HCT116 (cell line): Measurements from ENCODE around the gene BMP7. TPM values are rescaled to one million over a fixed set of nuclear protein-coding genes. Genes with fewer than 3 reads are reported as not detected.

Experiments
- ATAC-seq: fragments of 200-7000 bp; cut with Tn5 transposase; 2 replicates; pipeline ENCODE4 v1.9.1; 2020; ENCODE audit warnings: mild to moderate bottlenecking, moderate library complexity
- BruUV-seq: library from RNA; stranded (reverse); fragments of 400-500 nt; replicated peaks from 2 replicates; lab custom pipeline; 2021; lab: Mats Ljungman, UMichigan
- CTCF ChIA-PET: fragments of 300-600 bp; sonication (Branson Sonifier 250); formaldehyde crosslinking; loops from one replicate; lab custom pipeline; 2021; ENCODE audit warnings: antibody characterized with exemption; lab: Charles Lee
- POLR2A ChIA-PET: fragments of 300-600, 350-600 bp; sonication (Branson Sonifier 250); formaldehyde crosslinking; loops from one replicate; lab custom pipeline; 2021; ENCODE audit warnings: antibody characterized with exemption; lab: Charles Lee
- RAD21 ChIA-PET, 2 experiments: fragments of 300-600 bp; sonication (Branson Sonifier 250); formaldehyde crosslinking; loops; one replicate each; lab custom pipeline; 2023; ENCODE audit warnings: low total read pairs in 2 of 2; ENCODE audit not compliant: uncharacterized antibody in 2 of 2, unreplicated experiment in 2 of 2, low non-redundant PET in 1 of 2; lab: Charles Lee
- DNase-seq: peaks from one replicate; pipeline ENCODE4 v3.0.0-alpha.2; 2010; ENCODE audit warnings: low read depth, low spot score
- H2AFZ ChIP-seq: fragments of 200-600 bp; shearing (Covaris generic), sonication (generic); 2 replicates; pipeline ENCODE4 v1.6.1; 2017; ENCODE audit warnings: low read depth, mixed run types, mixed read lengths, antibody characterized with exemption, low read length; ENCODE audit not compliant: poor library complexity, severe bottlenecking
- H3K27ac ChIP-seq: 2 replicates; pipeline ENCODE4 v1.5.1; 2012; ENCODE audit warnings: low read depth, low read length
- H3K27me3 ChIP-seq: fragments of 200-600 bp; sonication (generic); 2 replicates; pipeline ENCODE4 v1.6.1; 2016; ENCODE audit warnings: mixed run types, low read length, mixed read lengths; ENCODE audit not compliant: insufficient read depth
- H3K36me3 ChIP-seq, 2 experiments: fragments of 200-500 bp in 1 of 2; fragments of 200-600 bp in 1 of 2; sonication (Bioruptor generic) in 1 of 2; sonication (generic) in 1 of 2; 2 replicates each; pipeline versions ENCODE4 v1.5.1 to v1.6.1; 2014 to 2016; ENCODE audit warnings: low read length in 2 of 2, inconsistent platforms in 1 of 2, mixed read lengths in 1 of 2, mixed run types in 1 of 2; ENCODE audit not compliant: insufficient read depth in 2 of 2, control insufficient read depth in 1 of 2
- H3K4me1 ChIP-seq, 2 experiments: fragments of 200-600 bp in 1 of 2; sonication (generic) in 1 of 2; 2 replicates each; pipeline versions ENCODE4 v1.5.1 to v1.6.1; 2012 to 2017; ENCODE audit warnings: low read length in 2 of 2, inconsistent platforms in 1 of 2, mild to moderate bottlenecking in 1 of 2, mixed read lengths in 1 of 2, mixed run types in 1 of 2, moderate library complexity in 1 of 2; ENCODE audit not compliant: insufficient read depth in 2 of 2, control insufficient read depth in 1 of 2
- H3K4me2 ChIP-seq: fragments of 200-600 bp; sonication (generic); 2 replicates; pipeline ENCODE4 v1.6.1; 2017; ENCODE audit warnings: mixed run types, low read length, mixed read lengths
- H3K4me3 ChIP-seq, 2 experiments: fragments of 200-600 bp in 1 of 2; sonication (generic) in 1 of 2; replicated peaks in 1 of 2; 2 replicates each; pipeline ENCODE4 v1.5.1; 2011 to 2016; ENCODE audit warnings: low read length in 2 of 2, control low read depth in 1 of 2, low read depth in 1 of 2, mild to moderate bottlenecking in 1 of 2, mixed read lengths in 1 of 2, mixed run types in 1 of 2
- H3K79me2 ChIP-seq: fragments of 200-600 bp; sonication (generic); 2 replicates; pipeline ENCODE4 v1.6.1; 2017; ENCODE audit warnings: mild to moderate bottlenecking, mixed run types, low read length, moderate library complexity, mixed read lengths; ENCODE audit not compliant: insufficient read depth
- H3K9ac ChIP-seq: fragments of 200-600 bp; sonication (generic); 2 replicates; pipeline ENCODE4 v1.6.1; 2016; ENCODE audit warnings: low read length, mixed read lengths
- H3K9me2 ChIP-seq: fragments of 200-600 bp; sonication (generic), shearing (Covaris generic); 2 replicates; pipeline ENCODE4 v1.6.1; 2017; ENCODE audit warnings: mixed run types, mild to moderate bottlenecking, moderate library complexity; ENCODE audit not compliant: insufficient read depth
- H3K9me3 ChIP-seq, 2 experiments: fragments of 200-500 bp in 1 of 2; fragments of 200-600 bp in 1 of 2; sonication (Bioruptor generic) in 1 of 2; sonication (generic) in 1 of 2; 2 replicates each; pipeline ENCODE4 v1.6.1; 2014 to 2017; ENCODE audit warnings: low read length in 2 of 2, mixed read lengths in 2 of 2, inconsistent platforms in 1 of 2, low read depth in 1 of 2, mild to moderate bottlenecking in 1 of 2, mixed run types in 1 of 2, moderate library complexity in 1 of 2; ENCODE audit not compliant: control insufficient read depth in 1 of 2, insufficient read depth in 1 of 2
- H4K20me1 ChIP-seq: fragments of 200-600 bp; sonication (generic), shearing (Covaris generic); 2 replicates; pipeline ENCODE4 v1.6.1; 2017; ENCODE audit warnings: mixed run types, mild to moderate bottlenecking, moderate library complexity; ENCODE audit not compliant: insufficient read depth
- CBX3 ChIP-seq: IDR thresholded peaks from 2 replicates; pipeline ENCODE4 v1.6.1; 2012; ENCODE audit warnings: low read depth
- EGR1 ChIP-seq: IDR thresholded peaks from 2 replicates; pipeline ENCODE4 v1.6.1; 2012; ENCODE audit warnings: low read depth
- ELF1 ChIP-seq: IDR thresholded peaks from 2 replicates; pipeline ENCODE4 v1.6.1; 2012; ENCODE audit warnings: low read depth, borderline replicate concordance
- EZH2 ChIP-seq: fragments of 200-600 bp; sonication (generic); IDR thresholded peaks from 2 replicates; pipeline ENCODE4 v1.6.1; 2017; ENCODE audit warnings: antibody characterized with exemption, mixed run types
- FOSL1 ChIP-seq: IDR thresholded peaks from 2 replicates; pipeline ENCODE4 v1.6.1; 2012; ENCODE audit warnings: low read depth
- POLR2AphosphoS5 ChIP-seq: IDR thresholded peaks from 2 replicates; pipeline ENCODE4 v1.6.1; 2011; ENCODE audit warnings: mild to moderate bottlenecking, low read depth, low read length, moderate library complexity
- SRF ChIP-seq: IDR thresholded peaks from 2 replicates; pipeline ENCODE4 v1.6.1; 2012; ENCODE audit warnings: low read depth
- ZFX ChIP-seq: fragments of 450-650 bp; IDR thresholded peaks from 2 replicates; pipeline ENCODE4 v1.6.1; 2017
- intact Hi-C: fragments of 100-400 bp; cut with micrococcal nuclease; formaldehyde crosslinking; loops from 2 replicates; pipeline ENCODE4 v1.10.0; 2022
- total RNA-seq: library from RNA; stranded (reverse); gene quantifications from one replicate; pipeline ENCODE4 v1.2.1, GENCODE V29; 2021; ENCODE audit not compliant: unreplicated experiment
- TF ChIP-seq, protein P1 (sequence below), 3 experiments: fragments of 200-600 bp in 1 of 3; sonication (generic) in 1 of 3; IDR thresholded peaks in 2 of 3; conservative IDR thresholded peaks in 1 of 3; 2 replicates each; pipeline ENCODE4 v1.5.1; 2012 to 2017; ENCODE audit warnings: low read depth in 2 of 3, low read length in 2 of 3, antibody characterized with exemption in 1 of 3, borderline replicate concordance in 1 of 3, control low read depth in 1 of 3, mild to moderate bottlenecking in 1 of 3, mixed read lengths in 1 of 3, mixed run types in 1 of 3, moderate library complexity in 1 of 3; ENCODE audit not compliant: insufficient read depth in 1 of 3
- TF ChIP-seq, protein P2 (sequence below): IDR thresholded peaks from 2 replicates; pipeline ENCODE4 v1.6.1; 2012

Gene BMP7
- total RNA-seq, 1 experiment from 2014 or later, result 7.0 TPM

DNA sequence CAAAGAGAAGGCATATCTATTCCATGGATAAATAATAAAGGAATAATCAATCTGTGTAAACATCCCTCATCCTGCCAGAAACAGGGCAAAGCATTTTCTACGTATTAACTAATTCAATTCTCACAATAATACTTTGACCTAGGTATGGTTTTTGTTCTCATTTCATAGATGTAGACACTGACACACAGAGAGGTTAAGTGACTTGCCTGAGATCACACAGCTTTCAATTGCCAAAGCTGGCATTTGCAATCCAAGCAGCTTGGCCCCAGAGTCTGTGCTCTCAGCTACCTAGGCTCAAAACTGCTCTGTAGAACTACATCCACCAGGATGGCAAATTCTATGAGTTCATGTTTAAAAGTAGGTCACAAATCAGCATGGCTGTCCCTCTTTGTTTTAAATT, 124.9 kb downstream of the BMP7 start:
- Histone ChIP-seq H3K4me1 (no peaks in the 10 kb centered on the region), H3K27me3 (peaks cover 19% of the 10 kb centered on the region), H2AFZ (no peak overlapping the region), H3K4me3 (no peak overlapping the region), H3K36me3 (no peaks in the 10 kb centered on the region), H3K9me3 (no peaks in the 10 kb centered on the region), H3K27ac (no peak overlapping the region), H3K9ac (no peak overlapping the region), H3K4me2 (no peak overlapping the region), H4K20me1 (no peaks in the 10 kb centered on the region), H3K79me2 (no peaks in the 10 kb centered on the region), H3K9me2 (no peaks in the 10 kb centered on the region)
- ChIA-PET RAD21 (no interaction called here), CTCF (no interaction called here), POLR2A (no interaction called here)
- intact Hi-C loops, result no loop called here
- DNase-seq, result no peak
- BruUV-seq, result no TSS peak
- TF ChIP-seq ELF1 (no peak), FOSL1 (no peak)
- TF ChIP-seq, protein P1, sequence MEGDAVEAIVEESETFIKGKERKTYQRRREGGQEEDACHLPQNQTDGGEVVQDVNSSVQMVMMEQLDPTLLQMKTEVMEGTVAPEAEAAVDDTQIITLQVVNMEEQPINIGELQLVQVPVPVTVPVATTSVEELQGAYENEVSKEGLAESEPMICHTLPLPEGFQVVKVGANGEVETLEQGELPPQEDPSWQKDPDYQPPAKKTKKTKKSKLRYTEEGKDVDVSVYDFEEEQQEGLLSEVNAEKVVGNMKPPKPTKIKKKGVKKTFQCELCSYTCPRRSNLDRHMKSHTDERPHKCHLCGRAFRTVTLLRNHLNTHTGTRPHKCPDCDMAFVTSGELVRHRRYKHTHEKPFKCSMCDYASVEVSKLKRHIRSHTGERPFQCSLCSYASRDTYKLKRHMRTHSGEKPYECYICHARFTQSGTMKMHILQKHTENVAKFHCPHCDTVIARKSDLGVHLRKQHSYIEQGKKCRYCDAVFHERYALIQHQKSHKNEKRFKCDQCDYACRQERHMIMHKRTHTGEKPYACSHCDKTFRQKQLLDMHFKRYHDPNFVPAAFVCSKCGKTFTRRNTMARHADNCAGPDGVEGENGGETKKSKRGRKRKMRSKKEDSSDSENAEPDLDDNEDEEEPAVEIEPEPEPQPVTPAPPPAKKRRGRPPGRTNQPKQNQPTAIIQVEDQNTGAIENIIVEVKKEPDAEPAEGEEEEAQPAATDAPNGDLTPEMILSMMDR (IDR thresholded peaks at IDR 0.05 in 2 of 3, conservative IDR thresholded peaks at IDR 0.05 in 1 of 3; ENCODE audit: borderline replicate concordance in 1 of 3, insufficient read depth in 1 of 3, low read depth in 2 of 3, low read length in 2 of 3), result no peak
- no peak for ATAC-seq

DNA sequence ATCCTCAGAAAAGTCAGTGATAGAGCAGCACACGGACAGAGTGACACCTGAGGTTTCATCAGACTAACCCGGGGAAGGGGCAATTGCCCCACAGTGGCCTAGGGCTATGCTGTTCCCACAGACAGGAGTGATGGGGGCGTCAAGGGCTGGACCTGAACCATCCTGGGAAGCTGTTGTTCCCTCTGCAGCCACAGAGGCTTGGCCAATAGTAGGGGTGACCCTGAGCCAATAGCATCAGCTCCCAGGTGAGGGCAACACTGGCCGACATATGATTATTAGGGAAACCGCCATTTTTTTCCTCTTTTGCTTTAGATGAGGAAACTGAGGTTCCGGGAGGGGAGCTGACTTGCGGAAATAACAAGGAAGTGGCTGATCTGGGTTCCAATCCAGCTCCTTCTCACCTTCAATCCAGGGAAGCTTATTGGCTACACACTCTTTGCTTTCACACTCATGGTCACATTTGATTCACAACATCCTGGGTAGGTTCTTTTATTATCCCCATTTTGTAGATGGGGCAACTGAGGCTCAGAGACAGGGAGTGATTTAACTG, 126.0 kb downstream of the BMP7 start:
- no peaks in the 10 kb centered on the region for H3K9me2 ChIP-seq
- intact Hi-C loops, result no loop called here
- no TSS peak for BruUV-seq
- ATAC-seq, result peak; percentile 50; the same call in 1 of the 2 replicates
- no peak for TF ChIP-seq FOSL1
- no peak for TF ChIP-seq EZH2
- TF ChIP-seq, protein P2, sequence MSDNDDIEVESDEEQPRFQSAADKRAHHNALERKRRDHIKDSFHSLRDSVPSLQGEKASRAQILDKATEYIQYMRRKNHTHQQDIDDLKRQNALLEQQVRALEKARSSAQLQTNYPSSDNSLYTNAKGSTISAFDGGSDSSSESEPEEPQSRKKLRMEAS, result no peak
- no peak for TF ChIP-seq CBX3
- TF ChIP-seq, protein P1 (IDR thresholded peaks at IDR 0.05 in 2 of 3, conservative IDR thresholded peaks at IDR 0.05 in 1 of 3; ENCODE audit: borderline replicate concordance in 1 of 3, insufficient read depth in 1 of 3, low read depth in 2 of 3, low read length in 2 of 3), result no peak
- TF ChIP-seq ZFX, result no peak
- TF ChIP-seq EGR1, result no peak
- no peak for TF ChIP-seq ELF1
- no peak for TF ChIP-seq POLR2AphosphoS5
- no peak for TF ChIP-seq SRF
- TF ChIP-seq, all 23 proteins: peak for 0
- ChIA-PET POLR2A (no interaction called here), CTCF (no interaction called here), RAD21 (no interaction called here)
- Histone ChIP-seq H3K4me3 (no peak overlapping the region), H2AFZ (no peak overlapping the region), H3K9ac (no peak overlapping the region), H3K27me3 (peaks cover 11% of the 10 kb centered on the region), H3K36me3 (no peaks in the 10 kb centered on the region), H4K20me1 (no peaks in the 10 kb centered on the region), H3K4me2 (no peak overlapping the region), H3K27ac (no peak overlapping the region), H3K4me1 (no peaks in the 10 kb centered on the region), H3K79me2 (no peaks in the 10 kb centered on the region), H3K9me3 (no peaks in the 10 kb centered on the region)
- DNase-seq, result no peak
